ENCODE results near the gene GLT6D1.

The GLT6D1 gene

DNA sequence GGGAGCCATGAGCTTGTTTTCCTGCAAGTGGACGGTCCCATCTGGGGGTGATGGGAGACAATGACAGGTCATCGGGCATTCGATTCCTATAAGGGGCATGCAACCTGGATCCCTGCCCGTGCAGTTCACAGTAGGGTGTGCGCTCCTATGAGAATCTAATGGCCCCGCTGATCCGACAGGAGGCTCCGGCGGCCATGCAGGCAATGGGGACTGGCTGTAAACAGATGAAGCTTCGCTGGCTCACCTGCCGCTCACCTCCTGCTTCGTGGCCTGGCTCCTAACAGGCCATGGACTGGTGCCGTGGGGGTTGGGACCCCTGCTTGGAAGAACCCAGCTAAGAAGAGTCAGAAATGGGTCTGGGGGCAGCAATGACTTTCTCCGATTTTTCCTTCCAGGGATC, 56.8 kb downstream of the GLT6D1 start:
- TF ChIP-seq ZFX (IDR thresholded peaks at IDR 0.05) (no peak), CTCF (conservative IDR thresholded peaks at IDR 0.05) (no peak)
- H3K27ac ChIP-seq, result no peak overlapping the region

DNA sequence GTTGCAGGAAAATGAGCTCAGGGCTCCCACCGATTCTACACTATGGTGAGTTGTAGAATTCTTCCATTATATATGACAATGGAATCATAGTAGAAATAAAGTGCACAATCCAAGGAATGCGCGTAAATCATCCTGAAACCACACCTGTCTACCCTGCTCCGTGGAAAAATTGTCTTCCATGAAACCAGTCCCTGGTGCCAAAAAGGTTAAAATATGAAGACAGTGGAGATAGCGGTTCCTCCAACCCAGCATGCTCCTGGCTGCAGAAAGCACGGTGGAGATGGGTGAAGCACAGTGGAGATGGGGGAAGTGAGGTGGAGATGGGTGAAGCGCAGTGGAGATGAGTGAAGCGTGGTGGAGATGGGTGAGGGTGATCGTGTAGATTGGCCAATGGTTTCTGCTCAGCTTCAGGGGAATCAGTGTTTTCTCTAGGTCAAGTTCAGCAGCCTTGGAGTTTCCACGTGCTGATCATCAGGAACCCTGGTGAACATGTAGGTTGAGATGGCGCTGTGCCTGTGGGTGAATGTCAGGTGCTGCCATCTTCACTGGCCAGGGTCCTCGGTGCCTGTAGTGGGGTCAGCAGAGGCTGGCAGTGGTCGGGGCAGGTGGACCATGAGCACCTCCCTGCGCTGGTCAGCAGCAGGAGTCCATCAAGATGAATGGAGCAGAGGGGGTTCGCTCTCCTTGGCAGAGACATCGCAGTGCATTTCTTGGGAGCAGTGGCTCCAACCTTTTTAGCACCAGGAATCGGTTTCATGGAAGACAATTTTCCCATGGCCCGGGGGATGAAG, 57.5 kb downstream of the GLT6D1 start:
- H3K27ac ChIP-seq, result no peak overlapping the region
- TF ChIP-seq ZFX (IDR thresholded peaks at IDR 0.05) (no peak), CTCF (conservative IDR thresholded peaks at IDR 0.05) (no peak)

DNA sequence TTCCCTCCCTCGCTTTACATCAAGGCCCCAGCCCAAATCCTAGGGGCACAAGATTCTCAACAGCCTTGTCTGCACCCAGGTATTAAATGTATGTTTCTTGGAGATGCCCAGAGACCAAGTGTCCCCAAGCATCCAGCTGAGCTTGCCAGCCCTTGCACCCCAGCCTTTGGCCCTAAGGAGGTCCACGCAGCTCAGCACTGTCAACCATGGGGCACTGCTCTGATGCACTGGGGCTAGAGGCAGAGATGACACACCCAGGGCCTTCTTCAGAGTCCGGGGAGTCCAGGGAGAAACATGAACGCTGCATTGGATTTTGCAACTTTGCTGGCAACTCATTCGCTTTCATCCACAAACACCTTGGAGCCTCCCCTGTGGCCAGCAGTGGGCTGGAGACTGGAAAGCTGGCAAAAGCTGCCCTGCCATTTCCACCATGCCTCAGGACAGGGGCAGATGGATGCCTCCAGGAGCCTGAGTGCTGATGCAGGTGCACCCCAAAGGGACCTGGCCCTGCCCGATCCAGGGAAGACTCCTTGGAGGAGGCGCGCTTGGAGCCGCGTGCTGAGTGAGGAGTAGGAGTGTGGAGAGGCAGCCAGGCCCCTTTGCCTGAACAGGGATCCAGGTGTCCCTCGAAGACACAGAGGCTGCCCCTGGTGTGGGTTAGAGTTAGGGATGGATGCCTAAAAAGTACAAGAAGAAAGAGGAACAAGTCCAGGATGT, 58.5 kb downstream of the GLT6D1 start:
- TF ChIP-seq ZFX (IDR thresholded peaks at IDR 0.05), result no peak
- TF ChIP-seq CTCF (conservative IDR thresholded peaks at IDR 0.05), result no peak

DNA sequence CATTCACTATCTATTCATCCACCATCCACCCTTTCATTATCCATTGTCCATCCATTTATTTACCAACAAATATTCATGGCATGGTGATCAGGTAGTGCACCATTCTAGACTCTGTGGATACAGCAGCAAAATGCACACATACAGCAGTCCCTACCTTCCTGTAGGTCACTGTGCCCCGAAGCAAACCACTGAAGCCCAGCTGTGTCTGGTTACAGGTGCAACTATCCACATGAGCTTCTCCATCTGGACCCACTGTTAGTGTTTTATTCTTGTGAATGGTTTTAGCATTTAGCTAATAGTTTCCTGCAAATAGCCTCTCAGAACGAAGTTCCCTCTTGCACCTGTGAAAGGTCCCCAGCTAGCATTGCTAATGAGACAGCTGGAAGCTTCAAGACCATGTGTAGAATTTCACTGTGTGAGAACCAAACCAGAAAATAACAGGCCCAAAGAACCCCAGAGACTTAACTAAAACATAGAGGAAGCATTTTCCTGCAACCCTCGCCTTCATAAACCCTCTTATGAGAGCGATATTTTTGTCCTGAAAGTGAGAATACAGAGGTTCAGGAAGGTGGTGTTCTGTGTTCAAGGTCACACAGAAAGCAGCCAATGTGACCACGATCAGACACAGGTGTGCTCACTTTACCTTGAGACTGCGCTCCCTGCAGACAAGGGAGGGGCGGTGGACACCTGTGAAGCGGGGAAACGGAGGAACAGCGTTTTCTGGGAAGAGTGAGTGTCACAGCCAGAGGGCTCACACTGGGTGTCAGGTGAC, 59.3 kb downstream of the GLT6D1 start:
- no peak overlapping the region for H3K27ac ChIP-seq
- TF ChIP-seq ZFX (IDR thresholded peaks at IDR 0.05) (no peak), CTCF (conservative IDR thresholded peaks at IDR 0.05) (no peak)

More for the DNA sequence above, 58.5 kb downstream of the GLT6D1 start:
- H3K27ac ChIP-seq, result no peak overlapping the region

DNA sequence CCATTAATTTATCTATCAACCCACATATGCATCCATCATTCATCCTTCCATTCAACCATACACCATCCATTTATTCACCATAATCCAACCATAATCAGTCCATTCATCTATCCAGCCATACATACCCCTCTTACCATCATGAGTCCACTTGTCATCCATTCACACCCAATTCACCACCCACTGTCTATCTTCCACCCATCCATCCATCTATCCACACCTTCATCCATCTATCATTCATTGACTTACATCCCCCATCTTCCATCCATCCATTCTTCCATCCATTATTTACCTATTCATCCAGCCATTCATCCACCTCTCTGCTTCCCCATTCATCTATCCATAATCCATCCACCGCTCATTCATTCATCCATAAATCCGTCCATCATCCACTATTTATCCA, 60.0 kb downstream of the GLT6D1 start:
- TF ChIP-seq CTCF (conservative IDR thresholded peaks at IDR 0.05) (no peak), ZFX (IDR thresholded peaks at IDR 0.05) (no peak)

DNA sequence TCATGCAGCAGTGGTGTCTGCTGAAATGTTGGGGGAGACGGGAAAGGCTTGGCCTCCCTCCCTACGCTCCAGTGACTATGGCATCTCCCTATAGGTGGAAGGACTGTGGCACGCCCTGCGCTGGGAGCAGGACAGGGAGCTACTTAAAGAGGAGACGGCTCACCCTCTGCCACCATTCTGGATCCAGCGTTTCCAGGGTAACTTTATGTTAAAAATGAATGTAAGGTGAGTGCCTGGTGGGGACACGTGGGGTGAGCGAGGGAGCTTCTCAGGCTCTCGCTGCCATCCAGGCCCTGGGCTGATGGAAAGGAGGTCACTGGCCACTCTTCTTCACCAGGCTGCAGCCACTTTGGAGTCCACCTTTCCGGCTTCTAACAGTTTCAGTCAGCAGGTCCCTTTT, 62.1 kb downstream of the GLT6D1 start:
- H3K27ac ChIP-seq, result no peak overlapping the region
- TF ChIP-seq ZFX (IDR thresholded peaks at IDR 0.05) (no peak), CTCF (conservative IDR thresholded peaks at IDR 0.05) (no peak)

More for the DNA sequence above, 60.0 kb downstream of the GLT6D1 start:
- no peak overlapping the region for H3K27ac ChIP-seq
